Limb (tissue), 2 donors: Measurements from ENCODE around the gene SGIP1.

ENCODE experiments used
- DNase-seq, 2 donors: peaks; one replicate each; pipeline ENCODE4 v3.0.0-alpha.2; 2016; ENCODE audit errors: extremely low spot score in 2 of 2

Gene SGIP1

GRCh38 chr1:66533804-66534740 is at the start of gene SGIP1:
SGIP1 (plus strand) TSS chr1:66534153; CDS start chr1:66534359, 206 bp downstream.
- DNase-seq: peak; percentile 31 to 85

- no peak for DNase-seq
These were observed 44.8 kb upstream of the SGIP1 start for GRCh38 chr1:66489151-66489550.

- no peak for DNase-seq
These were observed 43.9 kb upstream of the SGIP1 start for GRCh38 chr1:66489972-66490601.

GRCh38 chr1:66490816-66491215 is 43.1 kb upstream of the SGIP1 start:
- no peak for DNase-seq

- no peak for DNase-seq
These were observed 41.5 kb upstream of the SGIP1 start for GRCh38 chr1:66492424-66492823.

- no peak for DNase-seq
These were observed 40.2 kb upstream of the SGIP1 start for GRCh38 chr1:66493731-66494130.

GRCh38 chr1:66494482-66494881 is 39.5 kb upstream of the SGIP1 start:
- no peak for DNase-seq

- no peak for DNase-seq
These were observed 38.5 kb upstream of the SGIP1 start for GRCh38 chr1:66495495-66495894.

- no peak for DNase-seq
These were observed 36.0 kb upstream of the SGIP1 start for GRCh38 chr1:66497910-66498309.

- no peak for DNase-seq
These were observed 33.7 kb upstream of the SGIP1 start for GRCh38 chr1:66500301-66500700.

GRCh38 chr1:66502086-66502485 is 31.9 kb upstream of the SGIP1 start:
- DNase-seq: no peak

- no peak for DNase-seq
These were observed 30.0 kb upstream of the SGIP1 start for GRCh38 chr1:66503841-66504470.

GRCh38 chr1:66505671-66506392 is 28.1 kb upstream of the SGIP1 start:
- no peak for DNase-seq

- no peak for DNase-seq
These were observed 27.6 kb upstream of the SGIP1 start for GRCh38 chr1:66506393-66506687.

GRCh38 chr1:66506991-66507390 is 27.0 kb upstream of the SGIP1 start:
- no peak for DNase-seq

GRCh38 chr1:66510407-66510806 is 23.5 kb upstream of the SGIP1 start:
- no peak for DNase-seq

GRCh38 chr1:66511118-66511517 is 22.8 kb upstream of the SGIP1 start:
- no peak for DNase-seq

- DNase-seq: no peak
These were observed 16.0 kb upstream of the SGIP1 start for GRCh38 chr1:66517959-66518358.

GRCh38 chr1:66518654-66519053 is 15.3 kb upstream of the SGIP1 start:
- no peak for DNase-seq

GRCh38 chr1:66519992-66520391 is 14.0 kb upstream of the SGIP1 start:
- no peak for DNase-seq

- DNase-seq: no peak
These were observed 13.3 kb upstream of the SGIP1 start for GRCh38 chr1:66520655-66521054.
